ENCODE data around the gene TNFRSF12A.

DNA sequence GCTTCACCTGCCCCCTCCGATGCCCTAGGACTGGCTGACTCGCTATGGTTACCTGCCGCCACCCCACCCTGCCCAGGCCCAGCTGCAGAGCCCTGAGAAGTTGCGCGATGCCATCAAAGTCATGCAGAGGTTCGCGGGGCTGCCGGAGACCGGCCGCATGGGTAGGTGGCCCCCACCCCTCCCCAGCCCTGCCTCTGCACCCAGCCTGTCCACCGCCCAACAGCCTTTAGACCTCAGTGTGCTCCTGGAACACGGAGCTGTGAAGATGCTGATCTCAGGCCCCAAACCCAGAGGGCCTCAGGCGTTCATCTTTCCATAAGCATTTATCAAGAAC, 27.2 kb downstream of the TNFRSF12A start:
- TF ChIP-seq, protein P1, sequence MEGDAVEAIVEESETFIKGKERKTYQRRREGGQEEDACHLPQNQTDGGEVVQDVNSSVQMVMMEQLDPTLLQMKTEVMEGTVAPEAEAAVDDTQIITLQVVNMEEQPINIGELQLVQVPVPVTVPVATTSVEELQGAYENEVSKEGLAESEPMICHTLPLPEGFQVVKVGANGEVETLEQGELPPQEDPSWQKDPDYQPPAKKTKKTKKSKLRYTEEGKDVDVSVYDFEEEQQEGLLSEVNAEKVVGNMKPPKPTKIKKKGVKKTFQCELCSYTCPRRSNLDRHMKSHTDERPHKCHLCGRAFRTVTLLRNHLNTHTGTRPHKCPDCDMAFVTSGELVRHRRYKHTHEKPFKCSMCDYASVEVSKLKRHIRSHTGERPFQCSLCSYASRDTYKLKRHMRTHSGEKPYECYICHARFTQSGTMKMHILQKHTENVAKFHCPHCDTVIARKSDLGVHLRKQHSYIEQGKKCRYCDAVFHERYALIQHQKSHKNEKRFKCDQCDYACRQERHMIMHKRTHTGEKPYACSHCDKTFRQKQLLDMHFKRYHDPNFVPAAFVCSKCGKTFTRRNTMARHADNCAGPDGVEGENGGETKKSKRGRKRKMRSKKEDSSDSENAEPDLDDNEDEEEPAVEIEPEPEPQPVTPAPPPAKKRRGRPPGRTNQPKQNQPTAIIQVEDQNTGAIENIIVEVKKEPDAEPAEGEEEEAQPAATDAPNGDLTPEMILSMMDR (IDR thresholded peaks at IDR 0.05) = no peak
- TF ChIP-seq POLR2A (IDR thresholded peaks at IDR 0.05) (no peak), EP300 (IDR thresholded peaks at IDR 0.05) (no peak)
